Osteocyte (in vitro differentiated cells): Measurements from ENCODE around the gene PLA2G5. TPM values are rescaled to one million over a fixed set of nuclear protein-coding genes. Genes with fewer than 3 reads are reported as not detected.

Source experiments
- DNase-seq: peaks from one replicate; pipeline ENCODE4 v3.0.0; 2021; ENCODE audit warnings: mixed read lengths; ENCODE audit not compliant: unreplicated experiment; ENCODE audit errors: extremely low spot score
- H3K27ac Mint-ChIP-seq: one replicate; pipeline ENCODE4 v1.8.0; 2021; ENCODE audit warnings: mild to moderate bottlenecking, mixed read lengths; ENCODE audit not compliant: unreplicated experiment
- H3K27me3 Mint-ChIP-seq: one replicate; pipeline ENCODE4 v1.8.0; 2021; ENCODE audit warnings: mixed read lengths; ENCODE audit not compliant: unreplicated experiment
- H3K36me3 Mint-ChIP-seq: one replicate; pipeline ENCODE4 v1.8.0; 2021; ENCODE audit warnings: mixed read lengths; ENCODE audit not compliant: unreplicated experiment
- H3K4me1 Mint-ChIP-seq: one replicate; pipeline ENCODE4 v1.8.0; 2021; ENCODE audit warnings: mixed read lengths; ENCODE audit not compliant: unreplicated experiment
- H3K4me3 Mint-ChIP-seq: one replicate; pipeline ENCODE4 v1.8.0; 2021; ENCODE audit warnings: mild to moderate bottlenecking, moderate library complexity, mixed read lengths; ENCODE audit not compliant: unreplicated experiment
- H3K9me3 Mint-ChIP-seq: one replicate; pipeline ENCODE4 v1.8.0; 2021; ENCODE audit warnings: mixed read lengths; ENCODE audit not compliant: unreplicated experiment
- CTCF ChIP-seq: fragments of 200-600 bp; sonication (generic); IDR thresholded peaks from 2 replicates; pipeline ENCODE4 v1.5.0; 2021; ENCODE audit warnings: antibody characterized with exemption, mild to moderate bottlenecking, moderate library complexity
- total RNA-seq: library from RNA; stranded (reverse); gene quantifications from 2 replicates; pipeline ENCODE4 v1.2.1, GENCODE V29; 2021

Gene PLA2G5
- total RNA-seq, 1 donor from 2014 or later: not detected

DNA sequence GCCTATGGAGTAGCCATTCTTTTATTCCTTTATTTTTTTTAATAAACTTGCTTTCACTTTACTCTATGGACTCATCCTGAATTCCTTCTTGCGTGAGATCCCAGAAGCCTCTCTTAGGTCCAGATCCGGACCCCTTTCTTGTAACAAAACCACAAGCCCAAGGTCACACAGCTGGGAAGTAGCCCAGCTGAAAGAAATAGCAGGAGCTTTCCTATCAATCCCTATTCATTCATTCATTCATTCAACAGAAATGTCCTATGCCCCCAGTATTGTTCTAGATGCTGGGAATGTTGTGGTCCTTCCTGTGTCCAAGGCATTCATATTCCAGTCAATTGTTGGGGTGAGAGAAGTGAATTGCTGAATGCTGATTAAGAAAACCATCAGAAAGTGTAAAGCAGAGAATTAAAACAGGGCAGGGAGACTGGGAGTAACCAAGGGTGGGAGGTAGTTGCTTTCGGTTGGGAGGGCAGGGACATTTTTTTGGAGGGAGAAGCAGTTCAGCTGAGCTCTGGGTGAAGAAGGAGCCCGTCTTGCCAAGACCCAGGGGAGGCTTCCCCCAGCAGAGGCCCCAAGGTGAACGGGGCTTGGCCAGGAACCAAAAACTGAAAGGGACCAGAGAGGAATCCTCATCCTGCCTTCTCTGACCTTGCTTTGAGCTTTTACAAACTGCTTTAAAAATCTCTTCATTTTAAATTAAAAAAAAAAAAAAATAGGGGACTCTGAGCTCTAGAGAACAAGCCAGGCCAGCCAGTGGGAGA lies 38.6 kb downstream of the PLA2G5 start:
- no peaks in the 10 kb centered on the region for H3K36me3 Mint-ChIP-seq
- DNase-seq: no peak
- H3K4me3 Mint-ChIP-seq: no peak overlapping the region
- H3K9me3 Mint-ChIP-seq: no peaks in the 10 kb centered on the region
- no peaks in the 10 kb centered on the region for H3K4me1 Mint-ChIP-seq
- H3K27ac Mint-ChIP-seq: no peak overlapping the region
- no peak for TF ChIP-seq CTCF
- peaks cover 2% of the 10 kb centered on the region for H3K27me3 Mint-ChIP-seq

- Mint-ChIP-seq H3K4me1 (no peaks in the 10 kb centered on the region), H3K36me3 (no peaks in the 10 kb centered on the region), H3K27me3 (peaks cover 2% of the 10 kb centered on the region), H3K9me3 (no peaks in the 10 kb centered on the region), H3K4me3 (no peak overlapping the region), H3K27ac (no peak overlapping the region)
- TF ChIP-seq CTCF: no peak
- no peak for DNase-seq
These were observed 39.3 kb downstream of the PLA2G5 start for GRCh38 chr1:20109223-20109856.

DNA sequence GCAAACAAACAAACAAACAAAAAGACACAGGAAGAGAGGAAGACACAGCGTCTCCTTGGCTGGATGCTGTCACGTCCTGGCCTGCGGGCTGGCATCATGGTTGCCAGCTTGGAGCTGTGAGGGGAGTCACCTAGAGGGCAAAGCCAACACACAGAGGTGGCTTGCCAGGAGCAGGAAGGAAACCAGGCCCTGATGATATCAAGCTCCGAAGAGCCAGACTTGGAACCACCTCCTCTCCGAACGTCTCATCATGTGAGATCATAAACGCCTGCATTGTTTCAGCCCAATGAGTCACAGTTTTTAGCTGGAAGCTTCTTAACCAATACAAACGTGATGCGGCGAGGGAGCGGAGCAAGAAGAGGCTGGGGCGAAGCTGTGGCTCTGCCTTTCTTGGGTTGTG lies 40.7 kb downstream of the PLA2G5 start:
- no peaks in the 10 kb centered on the region for H3K36me3 Mint-ChIP-seq
- H3K4me1 Mint-ChIP-seq: no peaks in the 10 kb centered on the region
- no peaks in the 10 kb centered on the region for H3K9me3 Mint-ChIP-seq
- no peak overlapping the region for H3K4me3 Mint-ChIP-seq
- DNase-seq: no peak
- H3K27ac Mint-ChIP-seq: no peak overlapping the region
- TF ChIP-seq CTCF: no peak
- peaks cover under 1% of the 10 kb centered on the region for H3K27me3 Mint-ChIP-seq

DNA sequence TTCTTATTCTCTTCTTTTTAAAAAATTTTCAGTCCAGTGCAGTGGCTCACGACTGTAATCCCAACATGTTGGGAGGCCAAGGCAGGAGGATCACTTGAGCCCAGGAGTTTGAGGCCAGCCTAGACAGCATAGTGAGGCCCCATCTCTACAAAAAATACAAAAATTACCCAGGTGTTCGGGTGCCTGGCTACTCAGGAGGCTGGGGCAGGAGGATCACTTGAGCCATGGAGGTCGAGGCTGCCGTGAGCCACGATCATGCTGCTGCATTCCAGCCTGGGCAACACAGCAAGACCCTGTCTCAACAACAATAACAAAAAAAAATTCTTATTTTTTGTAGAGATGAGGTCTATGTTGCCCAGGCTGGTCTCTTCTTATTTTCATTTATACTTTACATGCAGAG lies 41.5 kb downstream of the PLA2G5 start:
- H3K4me1 Mint-ChIP-seq: no peaks in the 10 kb centered on the region
- H3K9me3 Mint-ChIP-seq: no peaks in the 10 kb centered on the region
- H3K27me3 Mint-ChIP-seq: no peaks in the 10 kb centered on the region
- no peak overlapping the region for H3K4me3 Mint-ChIP-seq
- no peak overlapping the region for H3K27ac Mint-ChIP-seq
- no peaks in the 10 kb centered on the region for H3K36me3 Mint-ChIP-seq
- DNase-seq: no peak
- TF ChIP-seq CTCF: no peak

DNA sequence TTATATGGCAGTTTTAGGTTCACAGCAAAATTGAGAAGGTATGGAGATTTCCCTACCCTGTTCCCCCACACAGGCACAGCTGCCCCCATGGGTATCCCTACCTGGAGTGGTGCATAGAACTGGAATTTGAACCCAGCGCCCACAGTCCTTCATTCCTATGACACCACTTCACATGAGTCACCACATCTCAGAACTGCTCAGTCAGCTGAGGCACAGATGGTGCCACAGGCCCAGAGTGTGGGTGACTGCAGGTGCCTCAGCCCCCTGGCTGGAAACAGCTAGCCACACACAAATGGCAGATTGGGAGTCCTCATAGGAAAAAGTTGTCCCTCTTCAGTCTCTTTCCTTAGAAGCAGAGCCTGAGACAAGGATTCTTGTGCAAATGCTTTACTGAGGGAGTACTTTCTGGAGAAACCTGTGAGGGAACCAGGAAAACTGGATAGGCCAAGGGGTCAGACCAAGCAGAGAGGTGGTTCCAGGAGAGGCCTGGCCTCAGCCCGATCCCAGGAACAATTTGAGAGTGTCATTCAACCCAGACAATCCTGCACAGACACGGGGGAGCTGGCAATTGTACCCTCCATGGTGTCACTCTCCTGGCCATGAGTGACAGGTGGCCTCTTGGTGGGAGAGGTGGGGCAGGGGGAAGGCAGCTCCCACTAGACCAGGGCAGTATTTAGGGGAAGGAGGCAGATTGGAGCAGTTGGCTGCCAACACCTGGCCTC lies 42.4 kb downstream of the PLA2G5 start:
- Mint-ChIP-seq H3K4me3 (no peak overlapping the region), H3K27me3 (peaks cover 2% of the 10 kb centered on the region), H3K36me3 (no peaks in the 10 kb centered on the region), H3K27ac (no peak overlapping the region), H3K4me1 (no peaks in the 10 kb centered on the region), H3K9me3 (no peaks in the 10 kb centered on the region)
- no peak for TF ChIP-seq CTCF
- no peak for DNase-seq
